Measurements from ENCODE around the gene MED12L.
A peak's percentile ranks its signal among the peaks of the same experiment; 100 is the strongest.

The MED12L gene

DNA sequence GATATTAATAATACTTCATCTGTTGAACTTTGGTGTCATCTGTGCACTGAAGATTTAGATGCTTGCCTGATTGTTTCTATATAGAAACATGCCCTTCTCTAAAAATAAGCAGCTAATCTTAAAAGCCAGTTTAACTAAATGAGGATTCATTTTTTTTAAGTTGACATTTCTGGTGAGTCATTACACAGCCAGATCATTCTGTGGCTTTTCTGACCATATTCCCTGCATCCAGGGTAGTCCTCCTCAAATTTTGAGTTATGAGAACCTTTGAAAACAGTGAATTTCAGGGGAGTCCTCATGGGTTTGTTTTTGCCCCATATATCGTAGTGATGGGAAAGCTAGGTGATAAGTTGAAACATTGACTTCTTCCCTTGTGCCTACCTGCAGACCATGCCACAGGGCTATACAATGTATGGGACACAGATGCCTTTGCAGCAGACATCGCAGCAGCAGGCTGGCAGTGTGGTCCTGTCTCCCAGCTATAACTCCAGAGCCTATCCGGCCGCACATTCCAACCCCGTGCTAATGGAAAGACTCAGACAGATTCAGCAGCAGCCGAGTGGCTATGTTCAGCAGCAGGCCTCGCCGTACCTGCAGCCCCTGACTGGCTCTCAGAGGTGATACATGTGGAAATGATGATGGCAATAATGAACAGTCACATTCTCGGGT is 325.6 kb downstream of the MED12L start (continued):
- TF ChIP-seq, protein P1, sequence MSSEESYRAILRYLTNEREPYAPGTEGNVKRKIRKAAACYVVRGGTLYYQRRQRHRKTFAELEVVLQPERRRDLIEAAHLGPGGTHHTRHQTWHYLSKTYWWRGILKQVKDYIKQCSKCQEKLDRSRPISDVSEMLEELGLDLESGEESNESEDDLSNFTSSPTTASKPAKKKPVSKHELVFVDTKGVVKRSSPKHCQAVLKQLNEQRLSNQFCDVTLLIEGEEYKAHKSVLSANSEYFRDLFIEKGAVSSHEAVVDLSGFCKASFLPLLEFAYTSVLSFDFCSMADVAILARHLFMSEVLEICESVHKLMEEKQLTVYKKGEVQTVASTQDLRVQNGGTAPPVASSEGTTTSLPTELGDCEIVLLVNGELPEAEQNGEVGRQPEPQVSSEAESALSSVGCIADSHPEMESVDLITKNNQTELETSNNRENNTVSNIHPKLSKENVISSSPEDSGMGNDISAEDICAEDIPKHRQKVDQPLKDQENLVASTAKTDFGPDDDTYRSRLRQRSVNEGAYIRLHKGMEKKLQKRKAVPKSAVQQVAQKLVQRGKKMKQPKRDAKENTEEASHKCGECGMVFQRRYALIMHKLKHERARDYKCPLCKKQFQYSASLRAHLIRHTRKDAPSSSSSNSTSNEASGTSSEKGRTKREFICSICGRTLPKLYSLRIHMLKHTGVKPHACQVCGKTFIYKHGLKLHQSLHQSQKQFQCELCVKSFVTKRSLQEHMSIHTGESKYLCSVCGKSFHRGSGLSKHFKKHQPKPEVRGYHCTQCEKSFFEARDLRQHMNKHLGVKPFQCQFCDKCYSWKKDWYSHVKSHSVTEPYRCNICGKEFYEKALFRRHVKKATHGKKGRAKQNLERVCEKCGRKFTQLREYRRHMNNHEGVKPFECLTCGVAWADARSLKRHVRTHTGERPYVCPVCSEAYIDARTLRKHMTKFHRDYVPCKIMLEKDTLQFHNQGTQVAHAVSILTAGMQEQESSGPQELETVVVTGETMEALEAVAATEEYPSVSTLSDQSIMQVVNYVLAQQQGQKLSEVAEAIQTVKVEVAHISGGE (tag by site-specific recombination; conservative IDR thresholded peaks at IDR 0.05; ENCODE audit: low read depth): no peak
- TF ChIP-seq ZNF366 (tag by site-specific recombination; conservative IDR thresholded peaks at IDR 0.05): no peak
- no peak for TF ChIP-seq ZNF521 (tag by site-specific recombination; IDR thresholded peaks at IDR 0.05)
- no peak for TF ChIP-seq ZNF837 (tag by site-specific recombination; IDR thresholded peaks at IDR 0.05)

DNA sequence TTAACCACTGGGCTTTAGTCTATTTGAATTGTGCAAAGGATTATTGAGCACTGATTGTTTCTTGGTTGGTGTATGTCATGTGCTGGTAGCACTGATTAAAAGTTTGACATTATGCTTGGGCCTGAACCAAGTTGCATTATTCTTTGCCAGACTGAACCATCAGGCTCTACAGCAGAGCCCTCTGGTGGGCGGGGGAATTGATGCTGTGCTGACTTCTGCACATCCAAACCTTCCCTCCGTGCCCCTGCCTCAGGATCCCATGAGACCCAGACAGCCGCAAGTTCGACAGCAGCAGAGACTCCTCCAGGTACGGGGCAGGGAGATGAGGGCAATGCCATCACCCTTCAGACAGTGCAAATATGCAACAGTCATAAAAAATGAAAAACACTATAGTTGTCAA is 327.5 kb downstream of the MED12L start:
- no peak overlapping the region for H3K27ac ChIP-seq (ENCODE audit: extremely low read depth, low read depth, low read length)
- H3K4me1 ChIP-seq (ENCODE audit: control insufficient read depth, insufficient read depth, low read length): no peaks in the 10 kb centered on the region
- POLR2A ChIA-PET: no interaction called here
- H3K36me3 ChIP-seq (ENCODE audit: control insufficient read depth in 2 of 2, insufficient read depth in 1 of 2, low read length in 2 of 2): peaks cover 0 to 15% of the 10 kb centered on the region in 2 experiments; a peak in 1 of 3 replicates
- CTCF ChIA-PET: no interaction called here
- no peak overlapping the region for H3K4me3 ChIP-seq (ENCODE audit: low read depth, low read length)
- no peak for TF ChIP-seq ZNF391 (tag by site-specific recombination; IDR thresholded peaks at IDR 0.05; ENCODE audit: borderline replicate concordance, low read depth)
- TF ChIP-seq ZNF2 (tag by site-specific recombination; IDR thresholded peaks at IDR 0.05): peak; percentile 43; the same call in 1 of the 2 replicates
- no peaks in the 10 kb centered on the region for H3K9me3 ChIP-seq (ENCODE audit: control insufficient read depth, insufficient read depth, low read depth, low read length)

DNA sequence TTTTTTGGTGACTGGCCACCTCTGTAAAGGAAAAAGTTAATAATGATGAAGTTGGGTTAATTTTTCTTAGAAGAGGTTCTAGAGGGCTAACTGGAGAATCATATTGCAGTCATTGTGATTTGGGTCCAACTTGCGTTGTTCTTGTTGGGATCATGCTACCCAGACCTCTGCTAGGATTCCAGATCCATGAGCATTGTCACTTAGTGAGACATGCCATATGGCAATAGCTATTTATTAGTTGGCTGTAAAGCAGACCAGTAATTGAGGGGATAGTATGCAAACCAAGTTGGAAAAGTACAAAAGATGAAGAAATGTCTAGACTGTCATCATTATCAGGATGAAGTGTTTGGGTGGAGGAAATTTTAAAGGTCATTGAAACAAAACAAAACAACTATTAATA is 329.8 kb downstream of the MED12L start:
- TF ChIP-seq, protein P2, sequence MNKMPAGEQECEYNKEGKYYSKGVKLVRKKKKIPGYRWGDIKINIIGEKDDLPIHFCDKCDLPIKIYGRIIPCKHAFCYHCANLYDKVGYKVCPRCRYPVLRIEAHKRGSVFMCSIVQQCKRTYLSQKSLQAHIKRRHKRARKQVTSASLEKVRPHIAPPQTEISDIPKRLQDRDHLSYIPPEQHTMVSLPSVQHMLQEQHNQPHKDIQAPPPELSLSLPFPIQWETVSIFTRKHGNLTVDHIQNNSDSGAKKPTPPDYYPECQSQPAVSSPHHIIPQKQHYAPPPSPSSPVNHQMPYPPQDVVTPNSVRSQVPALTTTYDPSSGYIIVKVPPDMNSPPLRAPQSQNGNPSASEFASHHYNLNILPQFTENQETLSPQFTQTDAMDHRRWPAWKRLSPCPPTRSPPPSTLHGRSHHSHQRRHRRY (tag by site-specific recombination; IDR thresholded peaks at IDR 0.05): no peak
- TF ChIP-seq ZNF121 (tag by site-specific recombination; IDR thresholded peaks at IDR 0.05): no peak
- CTCF ChIA-PET: no interaction called here
- no peak overlapping the region for H3K4me3 ChIP-seq (ENCODE audit: low read depth, low read length)
- POLR2A ChIA-PET: no interaction called here
- peaks cover 0 to 15% of the 10 kb centered on the region in 2 experiments; a peak in 1 of 3 replicates for H3K36me3 ChIP-seq (ENCODE audit: control insufficient read depth in 2 of 2, insufficient read depth in 1 of 2, low read length in 2 of 2)
- H3K9me3 ChIP-seq (ENCODE audit: control insufficient read depth, insufficient read depth, low read depth, low read length): no peaks in the 10 kb centered on the region
- no peak overlapping the region for H3K27ac ChIP-seq (ENCODE audit: extremely low read depth, low read depth, low read length)
- no peaks in the 10 kb centered on the region for H3K4me1 ChIP-seq (ENCODE audit: control insufficient read depth, insufficient read depth, low read length)

DNA sequence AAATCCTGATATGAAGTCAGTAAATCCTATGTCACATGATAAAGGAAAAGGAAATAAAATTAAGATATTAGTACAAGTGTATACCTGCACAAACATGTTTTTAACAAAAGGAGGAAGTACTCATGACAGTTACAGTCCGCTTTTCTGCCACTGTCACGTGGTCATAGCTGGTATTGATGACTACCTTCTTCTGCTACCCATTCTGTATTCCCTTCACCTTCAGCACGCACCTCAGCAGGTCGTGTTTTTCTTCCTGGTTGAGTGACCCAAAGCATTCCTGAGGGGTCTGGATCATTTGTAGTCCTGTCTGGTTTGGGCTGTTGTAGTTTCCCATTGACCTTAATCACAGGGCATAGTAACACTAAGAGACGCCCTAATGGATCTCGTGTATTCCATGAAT is 334.3 kb downstream of the MED12L start:
- H3K9me3 ChIP-seq (ENCODE audit: control insufficient read depth, insufficient read depth, low read depth, low read length): no peaks in the 10 kb centered on the region
- ChIA-PET CTCF (no interaction called here), POLR2A (no interaction called here)
- H3K27ac ChIP-seq (ENCODE audit: extremely low read depth, low read depth, low read length): no peak overlapping the region
- H3K4me1 ChIP-seq (ENCODE audit: control insufficient read depth, insufficient read depth, low read length): no peaks in the 10 kb centered on the region
- H3K4me3 ChIP-seq (ENCODE audit: low read depth, low read length): no peak overlapping the region
- no peaks in the 10 kb centered on the region for H3K36me3 ChIP-seq (ENCODE audit: control insufficient read depth in 2 of 2, insufficient read depth in 1 of 2, low read length in 2 of 2)
- TF ChIP-seq ZNF266 (tag by site-specific recombination; IDR thresholded peaks at IDR 0.05; ENCODE audit: low read depth) (no peak), ZBTB1 (tag by site-specific recombination; IDR thresholded peaks at IDR 0.05) (no peak), ZNF76 (tag by site-specific recombination; IDR thresholded peaks at IDR 0.05; ENCODE audit: borderline replicate concordance, low read depth) (no peak), ZNF776 (tag by site-specific recombination; IDR thresholded peaks at IDR 0.05; ENCODE audit: borderline replicate concordance) (no peak), HOXD13 (CRISPR knock-in tag; IDR thresholded peaks at IDR 0.05; ENCODE audit: borderline replicate concordance) (no peak), ZSCAN16 (tag by site-specific recombination; IDR thresholded peaks at IDR 0.05) (no peak), ZNF114 (tag by site-specific recombination; IDR thresholded peaks at IDR 0.05) (no peak), ZNF585B (tag by site-specific recombination; IDR thresholded peaks at IDR 0.05) (no peak), ZNF747 (tag by site-specific recombination; IDR thresholded peaks at IDR 0.05) (no peak)
- TF ChIP-seq, protein P3, sequence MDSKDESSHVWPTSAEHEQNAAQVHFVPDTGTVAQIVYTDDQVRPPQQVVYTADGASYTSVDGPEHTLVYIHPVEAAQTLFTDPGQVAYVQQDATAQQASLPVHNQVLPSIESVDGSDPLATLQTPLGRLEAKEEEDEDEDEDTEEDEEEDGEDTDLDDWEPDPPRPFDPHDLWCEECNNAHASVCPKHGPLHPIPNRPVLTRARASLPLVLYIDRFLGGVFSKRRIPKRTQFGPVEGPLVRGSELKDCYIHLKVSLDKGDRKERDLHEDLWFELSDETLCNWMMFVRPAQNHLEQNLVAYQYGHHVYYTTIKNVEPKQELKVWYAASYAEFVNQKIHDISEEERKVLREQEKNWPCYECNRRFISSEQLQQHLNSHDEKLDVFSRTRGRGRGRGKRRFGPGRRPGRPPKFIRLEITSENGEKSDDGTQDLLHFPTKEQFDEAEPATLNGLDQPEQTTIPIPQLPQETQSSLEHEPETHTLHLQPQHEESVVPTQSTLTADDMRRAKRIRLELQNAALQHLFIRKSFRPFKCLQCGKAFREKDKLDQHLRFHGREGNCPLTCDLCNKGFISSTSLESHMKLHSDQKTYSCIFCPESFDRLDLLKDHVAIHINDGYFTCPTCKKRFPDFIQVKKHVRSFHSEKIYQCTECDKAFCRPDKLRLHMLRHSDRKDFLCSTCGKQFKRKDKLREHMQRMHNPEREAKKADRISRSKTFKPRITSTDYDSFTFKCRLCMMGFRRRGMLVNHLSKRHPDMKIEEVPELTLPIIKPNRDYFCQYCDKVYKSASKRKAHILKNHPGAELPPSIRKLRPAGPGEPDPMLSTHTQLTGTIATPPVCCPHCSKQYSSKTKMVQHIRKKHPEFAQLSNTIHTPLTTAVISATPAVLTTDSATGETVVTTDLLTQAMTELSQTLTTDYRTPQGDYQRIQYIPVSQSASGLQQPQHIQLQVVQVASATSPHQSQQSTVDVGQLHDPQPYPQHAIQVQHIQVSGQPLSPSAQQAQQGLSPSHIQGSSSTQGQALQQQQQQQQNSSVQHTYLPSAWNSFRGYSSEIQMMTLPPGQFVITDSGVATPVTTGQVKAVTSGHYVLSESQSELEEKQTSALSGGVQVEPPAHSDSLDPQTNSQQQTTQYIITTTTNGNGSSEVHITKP (tag by site-specific recombination; IDR thresholded peaks at IDR 0.05): no peak
- TF ChIP-seq, protein P4, sequence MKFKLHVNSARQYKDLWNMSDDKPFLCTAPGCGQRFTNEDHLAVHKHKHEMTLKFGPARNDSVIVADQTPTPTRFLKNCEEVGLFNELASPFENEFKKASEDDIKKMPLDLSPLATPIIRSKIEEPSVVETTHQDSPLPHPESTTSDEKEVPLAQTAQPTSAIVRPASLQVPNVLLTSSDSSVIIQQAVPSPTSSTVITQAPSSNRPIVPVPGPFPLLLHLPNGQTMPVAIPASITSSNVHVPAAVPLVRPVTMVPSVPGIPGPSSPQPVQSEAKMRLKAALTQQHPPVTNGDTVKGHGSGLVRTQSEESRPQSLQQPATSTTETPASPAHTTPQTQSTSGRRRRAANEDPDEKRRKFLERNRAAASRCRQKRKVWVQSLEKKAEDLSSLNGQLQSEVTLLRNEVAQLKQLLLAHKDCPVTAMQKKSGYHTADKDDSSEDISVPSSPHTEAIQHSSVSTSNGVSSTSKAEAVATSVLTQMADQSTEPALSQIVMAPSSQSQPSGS (tag by site-specific recombination; IDR thresholded peaks at IDR 0.05; ENCODE audit: low read depth): no peak

Measured in HEK293 (cell line).